ENCODE measurements around the gene IDH3B.

GRCh38 chr20:2658414-2659354 lies 5.3 kb downstream of the IDH3B start:
- no peak for TF ChIP-seq EZH2 (IDR thresholded peaks at IDR 0.05)
- TF ChIP-seq POLR2AphosphoS5 (IDR thresholded peaks at IDR 0.05; ENCODE audit: borderline replicate concordance, low read depth, low read length) = peak; percentile 75
- TF ChIP-seq FOXP2 (optimal IDR thresholded peaks at IDR 0.05; ENCODE audit: control extremely low read depth, extremely low read length, insufficient read depth) = no peak
